Stimulated activated CD8-positive, alpha-beta memory T cell treated with anti-CD3 and anti-CD28 coated beads, Interleukin-2, amount 100 ng/mL, for 48 hours (primary cell): ENCODE measurements around the gene CBR3.
"Not testable (repeated sequence)": the region's sequence is repeated elsewhere in the genome, so short reads cannot be mapped to it uniquely, and the experiment has no call there.

ENCODE experiments used
- DNase-seq, 2 donors: peaks; one replicate each; pipeline ENCODE4 v3.0.0-alpha.2; 2020; ENCODE audit warnings: low read depth in 2 of 2

Gene CBR3

GRCh38 chr21:36134803-36135390, at the start of gene CBR3:
CBR3 (plus strand) TSS chr21:36135079; CDS start chr21:36135193, 114 bp downstream.
- DNase-seq, result peak in 1 of 2 donors; percentile 48

- no peak for DNase-seq
Observed at GRCh38 chr21:36087362-36088138, 47.3 kb upstream of the CBR3 start.

- no peak for DNase-seq
Observed at GRCh38 chr21:36089946-36090345, 44.9 kb upstream of the CBR3 start.

- no peak for DNase-seq
Observed at GRCh38 chr21:36092681-36093080, 42.2 kb upstream of the CBR3 start.

GRCh38 chr21:36093512-36093911, 41.4 kb upstream of the CBR3 start:
- no peak for DNase-seq

- no peak for DNase-seq
Observed at GRCh38 chr21:36096398-36097290, 38.2 kb upstream of the CBR3 start.

- no peak for DNase-seq
Observed at GRCh38 chr21:36097427-36098181, 37.3 kb upstream of the CBR3 start.

- DNase-seq, result no peak
Observed at GRCh38 chr21:36098182-36098532, 36.7 kb upstream of the CBR3 start.

- no peak for DNase-seq
Observed at GRCh38 chr21:36099000-36099399, 35.9 kb upstream of the CBR3 start.

GRCh38 chr21:36099695-36100211, 35.1 kb upstream of the CBR3 start:
- not testable (repeated sequence) for DNase-seq

- DNase-seq, result no peak
Observed at GRCh38 chr21:36100971-36101641, 33.8 kb upstream of the CBR3 start.

- no peak for DNase-seq
Observed at GRCh38 chr21:36103434-36103833, 31.4 kb upstream of the CBR3 start.

- peak; percentile 40 to 47 for DNase-seq
Observed at GRCh38 chr21:36104317-36105300, 30.3 kb upstream of the CBR3 start.

- no peak for DNase-seq
Observed at GRCh38 chr21:36105327-36105842, 29.5 kb upstream of the CBR3 start.

GRCh38 chr21:36109868-36110267, 25.0 kb upstream of the CBR3 start:
- DNase-seq, result no peak

- DNase-seq, result no peak
Observed at GRCh38 chr21:36111238-36111637, 23.6 kb upstream of the CBR3 start.

- DNase-seq, result peak in 1 of 2 donors; percentile 35
Observed at GRCh38 chr21:36113647-36114428, 21.0 kb upstream of the CBR3 start.

GRCh38 chr21:36115138-36115730, 19.6 kb upstream of the CBR3 start:
- no peak for DNase-seq
